GM18505 (cell line): Measurements from ENCODE around the gene PER1.

Experiments
- ATAC-seq: cut with Tn5 transposase; IDR thresholded peaks from one replicate; pipeline ENCODE4 v1.9.1; 2021; ENCODE audit not compliant: unreplicated experiment
- POLR2A ChIP-seq: IDR thresholded peaks from 4 replicates; pipeline ENCODE4 v1.6.1; 2011; ENCODE audit warnings: borderline replicate concordance; ENCODE audit not compliant: insufficient read depth, insufficient read length; ENCODE audit errors: extremely low read depth

PER1 gene

GRCh38 chr17:8121681-8122421 is 30.4 kb downstream of the PER1 start:
- peak; percentile 26 for TF ChIP-seq POLR2A
- ATAC-seq, result peak; percentile 34

DNA sequence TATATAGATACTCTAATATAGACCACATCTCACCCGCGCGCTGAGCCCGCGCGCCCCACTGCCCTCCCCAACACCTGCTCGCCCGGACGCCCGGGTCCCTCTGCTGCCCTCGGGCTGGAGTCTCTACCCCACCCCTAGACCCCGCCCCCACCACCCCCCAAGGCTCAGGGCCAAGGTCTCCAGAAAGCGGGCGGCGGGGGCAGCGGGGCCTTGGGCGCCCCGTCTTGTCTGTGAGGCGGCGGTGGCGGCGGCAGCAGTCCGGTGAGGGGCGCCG is 30.9 kb downstream of the PER1 start:
- no peak for TF ChIP-seq POLR2A
- ATAC-seq, result no peak

DNA sequence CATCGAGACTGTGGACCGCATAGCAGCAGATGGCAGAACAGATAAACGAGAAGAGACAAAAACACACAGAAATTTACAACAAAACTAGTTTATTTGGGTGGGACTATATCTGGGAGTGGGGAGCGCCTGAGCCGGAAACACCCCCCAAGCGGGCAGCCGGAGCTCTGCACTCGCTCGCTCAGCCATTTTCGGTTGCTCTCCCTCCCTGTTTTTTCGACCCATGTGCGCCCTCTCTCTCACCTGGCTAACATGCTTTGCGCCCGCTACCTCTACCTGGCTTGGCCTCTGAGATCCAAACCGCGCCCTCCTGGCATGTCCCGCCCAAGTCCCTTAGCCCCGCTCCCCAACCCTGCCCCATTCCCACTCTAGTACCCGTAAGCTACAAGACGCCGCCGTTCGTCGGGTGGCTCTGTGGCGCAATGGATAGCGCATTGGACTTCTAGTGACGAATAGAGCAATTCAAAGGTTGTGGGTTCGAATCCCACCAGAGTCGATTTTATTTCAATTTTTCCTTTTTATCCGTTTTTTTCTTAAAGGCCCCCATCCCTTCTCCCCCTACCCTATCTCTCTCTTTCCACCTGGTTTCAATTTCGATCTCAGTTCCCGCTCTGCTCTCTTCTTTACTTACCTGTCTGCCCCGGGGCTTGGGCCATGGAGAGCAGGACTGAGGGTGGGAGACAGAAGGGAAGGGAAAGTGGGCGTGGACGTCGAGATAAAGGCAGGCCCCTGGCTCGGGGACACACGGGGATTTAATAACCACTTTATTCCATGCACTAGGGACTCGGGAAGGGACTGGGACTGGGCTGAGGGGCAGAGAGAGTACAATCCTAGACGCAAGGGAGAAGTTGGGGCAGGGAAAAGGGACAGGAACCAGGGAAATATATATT is 31.4 kb downstream of the PER1 start:
- ATAC-seq, result no peak
- peak; percentile 47 for TF ChIP-seq POLR2A

DNA sequence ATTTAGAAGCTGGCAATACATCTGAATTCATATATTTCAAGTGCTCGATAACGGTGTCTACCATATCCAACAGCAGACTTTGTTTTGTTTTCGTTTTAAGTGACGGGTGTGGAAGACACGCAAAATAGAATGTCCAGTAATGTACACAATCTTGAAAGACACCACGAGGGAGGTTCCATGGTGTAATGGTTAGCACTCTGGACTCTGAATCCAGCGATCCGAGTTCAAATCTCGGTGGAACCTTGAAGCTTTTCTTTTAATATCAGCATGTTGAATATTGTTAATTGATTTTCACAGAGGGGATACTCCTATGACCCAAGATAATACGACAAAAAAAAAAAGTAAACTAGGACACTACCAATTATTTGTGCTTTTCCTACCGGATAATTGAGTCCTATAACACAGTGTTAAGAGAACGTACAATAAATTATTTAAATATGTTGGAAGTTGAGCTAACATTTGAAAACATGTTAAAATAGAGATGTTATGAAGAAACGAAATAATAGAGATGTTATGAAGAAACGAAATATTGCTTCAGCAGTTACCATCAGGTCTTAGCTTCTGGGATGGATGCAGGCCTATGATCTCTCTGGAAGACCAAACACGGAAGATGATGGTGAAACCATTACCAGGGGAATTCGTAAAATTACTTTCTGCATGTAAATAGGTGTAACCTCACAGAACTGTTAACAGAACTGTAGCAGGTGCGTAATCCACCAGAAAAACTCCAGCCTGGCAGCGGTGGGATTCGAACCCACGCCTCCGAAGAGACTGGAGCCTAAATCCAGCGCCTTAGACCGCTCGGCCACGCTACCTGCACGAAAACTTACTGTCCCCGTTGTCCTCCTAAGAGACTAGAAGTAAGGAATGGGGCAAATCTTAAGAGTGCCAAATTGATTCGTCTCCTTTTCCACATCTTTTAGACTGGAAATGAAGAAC is 32.4 kb downstream of the PER1 start:
- TF ChIP-seq POLR2A, result no peak
- peak; percentile 30 for ATAC-seq

DNA sequence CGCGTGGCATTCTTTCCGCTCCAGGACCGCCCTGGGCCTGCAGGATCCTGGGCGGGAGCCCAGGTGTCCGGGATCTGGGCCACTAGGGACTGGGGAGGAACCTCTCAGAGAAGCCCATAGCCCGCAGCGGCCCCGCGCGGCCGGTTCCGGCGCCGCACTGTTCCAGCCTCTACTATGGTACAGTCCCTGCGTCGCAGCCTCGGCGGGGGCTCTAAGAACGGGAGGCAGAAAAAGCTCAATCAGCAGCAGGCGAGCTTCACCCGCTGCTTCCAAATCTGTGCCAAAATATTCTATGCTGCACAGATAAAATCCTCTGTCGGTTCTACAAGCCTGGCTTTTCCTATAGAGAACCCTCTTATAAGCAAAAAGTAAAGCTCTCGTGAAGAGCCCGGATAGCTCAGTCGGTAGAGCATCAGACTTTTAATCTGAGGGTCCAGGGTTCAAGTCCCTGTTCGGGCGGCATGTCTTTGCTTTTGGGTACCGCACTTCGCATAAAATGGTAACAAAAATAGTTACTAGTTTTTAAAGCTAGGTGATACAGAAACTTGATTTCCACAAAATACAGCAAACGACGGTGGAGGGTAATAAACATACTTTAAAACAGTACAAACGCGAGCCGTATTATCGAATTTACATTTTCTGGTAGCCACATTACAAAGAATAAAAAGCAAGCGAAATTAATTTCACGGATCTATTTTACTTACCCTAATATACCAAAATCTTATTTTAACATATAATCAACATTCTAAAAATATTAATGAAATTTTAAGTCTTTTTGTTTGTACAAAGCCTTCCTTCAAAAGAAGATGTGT is 33.2 kb downstream of the PER1 start:
- TF ChIP-seq POLR2A, result no peak
- peak; percentile 37 for ATAC-seq

DNA sequence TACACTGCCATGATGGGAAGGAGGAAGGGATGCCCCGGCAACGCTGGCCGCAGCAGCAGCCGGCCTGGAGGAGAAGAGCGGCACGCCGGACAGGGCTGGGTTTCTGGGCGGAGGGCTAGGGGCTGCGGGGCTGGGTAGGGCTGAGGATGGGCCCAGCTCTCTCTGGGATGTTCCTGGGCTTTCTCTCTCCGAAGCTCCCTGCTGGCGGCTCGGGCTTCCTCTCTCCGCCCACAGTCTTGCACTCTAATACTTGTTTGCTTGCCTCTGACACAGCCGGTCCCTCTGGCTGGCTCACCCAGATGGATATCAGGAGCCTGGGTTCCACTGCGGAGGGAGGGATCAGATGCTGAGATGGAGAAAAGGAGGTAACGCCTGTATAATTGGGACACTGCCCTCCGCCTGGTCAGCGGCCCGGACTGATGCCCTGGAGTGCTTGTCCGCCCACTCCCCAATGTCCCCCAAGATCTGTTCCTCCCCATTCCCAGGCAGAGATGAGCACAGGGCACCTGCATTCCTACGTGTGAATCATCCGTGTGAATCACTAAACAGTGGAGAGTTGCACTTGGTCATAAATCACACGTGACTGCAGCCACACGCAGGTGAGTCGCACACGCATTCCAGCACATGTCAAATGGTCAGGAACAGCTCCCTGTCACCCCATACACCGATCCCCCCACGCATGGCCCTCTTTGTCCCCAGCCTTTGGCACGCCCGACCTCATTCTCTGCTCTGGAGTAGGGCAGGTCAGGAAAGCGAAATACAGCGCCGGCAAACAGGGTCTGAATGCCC is 34.0 kb downstream of the PER1 start, which contains the start of gene ALOXE3:
TSS of gene ALOXE3 (minus strand) at position 535 of the 789 bp plus-strand sequence. CDS start at position 11, 524 bp downstream.
- TF ChIP-seq POLR2A, result no peak
- ATAC-seq, result no peak

DNA sequence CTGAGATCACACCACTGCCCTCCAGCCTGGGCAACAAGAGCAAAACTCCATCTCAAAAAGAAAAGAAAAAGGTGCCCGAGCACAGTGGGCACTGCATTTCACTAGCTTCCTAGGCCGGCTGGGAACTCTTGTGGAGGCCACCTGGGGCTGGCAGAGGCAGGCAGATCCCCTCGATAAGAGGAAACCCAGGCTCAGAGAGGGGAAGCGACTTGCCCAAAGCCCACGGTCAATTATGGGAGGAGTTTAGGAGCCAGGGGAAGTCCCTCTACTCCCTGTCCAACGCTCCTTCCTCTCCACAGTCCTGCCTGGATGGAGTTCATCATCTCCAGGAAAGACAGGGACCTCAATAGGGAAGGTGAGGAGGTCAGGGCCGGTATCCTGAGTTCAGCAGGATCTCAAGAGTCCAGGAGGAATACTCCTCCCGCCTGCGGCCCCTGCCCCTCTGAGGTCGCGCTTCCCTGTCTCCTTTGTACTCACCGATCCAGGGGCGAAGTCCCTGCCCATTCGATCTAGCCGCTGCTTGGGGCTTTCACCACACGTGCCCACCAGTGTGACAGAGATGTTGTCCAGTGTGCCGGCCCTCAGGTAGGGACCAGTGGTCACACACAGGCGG is 34.7 kb downstream of the PER1 start:
- ATAC-seq, result no peak
- no peak for TF ChIP-seq POLR2A

- ATAC-seq, result no peak
Observed at GRCh38 chr17:8116776-8117175, 35.4 kb downstream of the PER1 start.

DNA sequence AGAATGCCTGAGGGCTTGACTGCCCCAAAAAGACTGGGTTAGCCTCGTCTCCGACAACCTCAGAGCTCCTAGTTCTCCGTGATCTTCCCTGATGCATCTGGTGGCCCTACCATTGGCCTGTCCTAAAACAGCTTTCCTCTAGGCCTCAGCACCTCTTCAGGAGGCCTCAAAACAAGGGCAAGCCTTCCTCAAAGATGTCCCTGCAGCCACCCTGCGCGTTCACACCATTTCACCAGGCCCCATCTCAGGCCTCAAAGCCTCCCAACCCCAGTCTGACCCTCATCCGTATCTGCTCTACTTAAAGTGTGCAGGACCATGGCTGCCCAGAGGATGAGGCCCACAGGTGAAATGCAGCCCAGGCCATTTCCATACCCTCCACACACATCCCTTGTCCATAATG is 41.3 kb downstream of the PER1 start:
- no peak for TF ChIP-seq POLR2A
- no peak for ATAC-seq

More at GRCh38 chr17:8116776-8117175, 35.4 kb downstream of the PER1 start:
- no peak for TF ChIP-seq POLR2A

- no peak for TF ChIP-seq POLR2A
- no peak for ATAC-seq
Observed at GRCh38 chr17:8110456-8110804, 41.8 kb downstream of the PER1 start.

DNA sequence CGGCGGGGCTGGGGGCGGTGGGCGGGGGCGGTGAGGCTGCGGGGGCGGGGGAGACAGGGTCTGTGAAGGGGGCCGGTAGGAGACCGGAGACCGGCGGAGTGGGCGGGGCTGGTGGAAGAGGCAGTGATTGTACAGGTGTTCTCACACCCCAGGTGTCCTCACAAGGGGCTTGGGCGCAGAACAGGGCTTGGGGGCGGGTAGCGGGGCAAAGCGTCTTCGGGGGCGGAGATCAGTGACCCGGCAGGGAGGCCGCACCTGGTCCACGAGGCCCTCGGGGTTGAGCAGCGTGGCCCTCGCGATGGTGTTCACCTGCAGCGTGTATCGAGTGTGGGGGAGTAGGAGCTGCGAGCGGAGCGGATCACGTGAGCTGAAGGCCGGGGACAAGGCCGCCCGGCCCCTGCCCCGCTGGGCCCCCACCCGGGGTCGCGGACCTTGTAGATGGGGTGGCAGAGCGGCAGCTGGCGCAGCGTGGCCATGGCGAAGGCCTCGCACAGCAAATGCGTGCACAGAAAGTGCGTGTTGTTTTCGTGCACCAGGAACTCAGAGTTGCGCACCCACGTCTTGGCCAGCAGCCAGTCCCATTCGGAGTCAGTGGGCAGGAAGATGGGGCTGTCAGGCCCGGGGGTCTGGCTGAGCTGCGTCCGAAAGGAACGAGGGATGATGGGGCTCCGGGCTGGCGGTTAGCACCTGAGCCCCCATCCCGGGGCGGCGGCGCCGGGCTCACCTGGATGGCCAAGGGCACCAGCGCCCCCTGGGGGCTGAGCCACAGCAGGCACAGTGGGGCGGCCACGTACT is 42.3 kb downstream of the PER1 start:
- ATAC-seq, result no peak
- TF ChIP-seq POLR2A, result no peak
